HG02759 (cell line): ENCODE results near the gene SVIP.

Experiments
- ATAC-seq: cut with Tn5 transposase; IDR thresholded peaks from one replicate; pipeline ENCODE4 v1.9.1; 2021; ENCODE audit warnings: mild to moderate bottlenecking, moderate library complexity; ENCODE audit not compliant: unreplicated experiment

Gene SVIP

GRCh38 chr11:22829231-22830081 is at the start of gene SVIP:
Gene SVIP, minus strand, starts transcription at chr11:22829801. Its CDS starts 53 bp downstream, at chr11:22829748.
- peak; percentile 92 for ATAC-seq

GRCh38 chr11:22878604-22879003 is 49.0 kb upstream of the SVIP start:
- ATAC-seq, result no peak

- ATAC-seq, result no peak
These were observed 48.4 kb upstream of the SVIP start for GRCh38 chr11:22878039-22878438.

- peak; percentile 99 for ATAC-seq
These were observed 46.4 kb upstream of the SVIP start for GRCh38 chr11:22875869-22876473.

- ATAC-seq, result no peak
These were observed 39.7 kb upstream of the SVIP start for GRCh38 chr11:22869325-22869724.

- ATAC-seq, result no peak
These were observed 30.6 kb upstream of the SVIP start, which contains the start of gene CCDC179 for GRCh38 chr11:22860241-22860640. Gene CCDC179, minus strand, starts transcription at chr11:22860474. Its CDS starts 53 bp downstream, at chr11:22860421.

- no peak for ATAC-seq
These were observed 30.2 kb upstream of the SVIP start for GRCh38 chr11:22859756-22860155.

- no peak for ATAC-seq
These were observed 21.9 kb upstream of the SVIP start for GRCh38 chr11:22851477-22851876.

- no peak for ATAC-seq
These were observed 17.1 kb upstream of the SVIP start for GRCh38 chr11:22846726-22847125.

- no peak for ATAC-seq
These were observed 2.9 kb upstream of the SVIP start for GRCh38 chr11:22832315-22833015.

- ATAC-seq, result no peak
These were observed 447 bp upstream of the SVIP start for GRCh38 chr11:22830082-22830414.

GRCh38 chr11:22828373-22828772 is 1.2 kb downstream of the SVIP start:
- no peak for ATAC-seq

GRCh38 chr11:22822203-22822602 is 7.4 kb downstream of the SVIP start:
- no peak for ATAC-seq

GRCh38 chr11:22809893-22810292 is 19.7 kb downstream of the SVIP start:
- no peak for ATAC-seq

- no peak for ATAC-seq
These were observed 20.9 kb downstream of the SVIP start for GRCh38 chr11:22808571-22809197.

GRCh38 chr11:22807855-22808570 is 21.6 kb downstream of the SVIP start:
- ATAC-seq, result peak; percentile 90

GRCh38 chr11:22807391-22807790 is 22.2 kb downstream of the SVIP start:
- no peak for ATAC-seq

GRCh38 chr11:22802861-22803260 is 26.7 kb downstream of the SVIP start:
- no peak for ATAC-seq

GRCh38 chr11:22800482-22800881 is 29.1 kb downstream of the SVIP start:
- no peak for ATAC-seq

GRCh38 chr11:22798901-22799300 is 30.7 kb downstream of the SVIP start:
- ATAC-seq, result no peak

GRCh38 chr11:22797047-22797446 is 32.6 kb downstream of the SVIP start:
- ATAC-seq, result no peak
